K562 (cell line): ENCODE data around the gene UBE3B. TPM values are rescaled to one million over a fixed set of nuclear protein-coding genes. Genes with fewer than 3 reads are reported as not detected.

Experiments
- ATAC-seq: fragments of 200-7000 bp; cut with Tn5 transposase; 3 replicates; pipeline ENCODE4 v1.9.1; 2020; ENCODE audit warnings: moderate library complexity
- BruUV-seq: library from RNA; stranded (reverse); fragments of 400-500 nt; replicated peaks from 2 replicates; lab custom pipeline; 2021; lab: Mats Ljungman, UMichigan
- CTCF ChIA-PET: fragments of 300-600 bp; formaldehyde crosslinking; extraction: SDS; loops from one replicate; lab custom pipeline; 2021; ENCODE audit warnings: low intra/inter-chr PET ratio; lab: Yijun Ruan, JAX
- POLR2A ChIA-PET: fragments of 300-600, 350-650 bp; sonication (Branson Sonifier 250); formaldehyde crosslinking; extraction: SDS; loops from one replicate; lab custom pipeline; 2021; ENCODE audit warnings: antibody characterized with exemption, inconsistent platforms; lab: Yijun Ruan, JAX
- DNase-seq, 4 experiments: peaks; one replicate each; pipeline versions ENCODE4 v3.0.0 to v3.0.0-alpha.2; 2011 to 2018; ENCODE audit warnings: low spot score in 3 of 4, mixed read lengths in 3 of 4; ENCODE audit errors: extremely low read depth in 1 of 4
- FAIRE-seq: peaks from 2 replicates; lab custom pipeline; 2011; peaks lifted over from hg19 to GRCh38; lab: Jason Lieb, UNC
- H2AFZ ChIP-seq: 2 replicates; pipeline ENCODE4 v1.6.0; 2011; ENCODE audit warnings: low read depth, low read length, control low read depth, inconsistent platforms
- H3K27ac ChIP-seq: fragments of 200-600 bp; 3 replicates; pipeline ENCODE4 v1.8.0; 2011; ENCODE audit warnings: low read depth, mild to moderate bottlenecking, control low read depth, inconsistent platforms, low read length, moderate library complexity, mixed read lengths; ENCODE audit errors: extremely low read depth
- H3K27me3 ChIP-seq, 2 experiments: fragments of 300-600 bp in 1 of 2; 2 replicates in 1 of 2; 3 replicates in 1 of 2; pipeline versions ENCODE4 v1.6.0 to v1.8.0; 2011; ENCODE audit warnings: inconsistent platforms in 2 of 2, low read length in 2 of 2, mild to moderate bottlenecking in 1 of 2, mixed read lengths in 1 of 2, moderate library complexity in 1 of 2; ENCODE audit not compliant: control insufficient read depth in 2 of 2, insufficient read depth in 2 of 2
- H3K36me3 ChIP-seq: fragments of 300-600 bp; 3 replicates; pipeline ENCODE4 v1.8.0; 2011; ENCODE audit warnings: mild to moderate bottlenecking, low read length, inconsistent platforms; ENCODE audit not compliant: control insufficient read depth, insufficient read depth
- H3K4me1 ChIP-seq, 2 experiments: fragments of 200-600 bp in 1 of 2; replicated peaks in 1 of 2; 2 replicates in 1 of 2; 3 replicates in 1 of 2; pipeline versions ENCODE4 v1.5.1 to v1.8.0; 2011; ENCODE audit warnings: inconsistent platforms in 2 of 2, low read length in 2 of 2, mild to moderate bottlenecking in 1 of 2, mixed read lengths in 1 of 2, moderate library complexity in 1 of 2; ENCODE audit not compliant: control insufficient read depth in 2 of 2, insufficient read depth in 2 of 2
- H3K4me2 ChIP-seq: 2 replicates; pipeline ENCODE4 v1.6.1; 2011; ENCODE audit warnings: low read length, control low read depth, inconsistent platforms, mixed read lengths; ENCODE audit not compliant: insufficient read depth
- H3K4me3 ChIP-seq: fragments of 200-600 bp; sonication (generic), shearing (Covaris generic); 2 replicates; pipeline ENCODE4 v1.5.1; 2016; ENCODE audit warnings: control low read depth, inconsistent platforms
- H3K79me2 ChIP-seq: fragments of 200-600 bp; 3 replicates; pipeline ENCODE4 v1.8.0; 2011; ENCODE audit warnings: low read length, inconsistent platforms; ENCODE audit not compliant: control insufficient read depth, insufficient read depth
- H3K9ac ChIP-seq, 2 experiments: 2 replicates each; pipeline versions ENCODE4 v1.6.0 to v1.6.1; 2011; ENCODE audit warnings: low read depth in 2 of 2, low read length in 2 of 2, control low read depth in 1 of 2, inconsistent platforms in 1 of 2, mild to moderate bottlenecking in 1 of 2, mixed read lengths in 1 of 2; ENCODE audit not compliant: insufficient read depth in 1 of 2
- H3K9me1 ChIP-seq: one replicate; pipeline ENCODE4 v1.6.0; 2011; ENCODE audit warnings: inconsistent platforms, mild to moderate bottlenecking, low read length, moderate library complexity; ENCODE audit not compliant: control insufficient read depth, insufficient read depth
- H3K9me3 ChIP-seq: replicated peaks from 2 replicates; pipeline ENCODE4 v1.5.1; 2011; ENCODE audit warnings: low read depth, low read length, inconsistent platforms; ENCODE audit not compliant: control insufficient read depth, insufficient read depth
- H4K20me1 ChIP-seq: replicated peaks from 2 replicates; pipeline ENCODE4 v1.6.1; 2011; ENCODE audit warnings: low read length, inconsistent platforms, mixed read lengths; ENCODE audit not compliant: control insufficient read depth, insufficient read depth
- CHD1 ChIP-seq: fragments of 200-600 bp; sonication (generic); IDR thresholded peaks from one replicate; pipeline ENCODE4 v1.6.1; 2012; ENCODE audit warnings: mild to moderate bottlenecking, moderate library complexity, low read length, inconsistent platforms
- E2F3 ChIP-seq: fragments of 250-450 bp; sonication (Bioruptor Pico); IDR thresholded peaks from 2 replicates; pipeline ENCODE4 v1.4.0; 2020; ENCODE audit warnings: mild to moderate bottlenecking
- HNRNPL ChIP-seq: fragments of 200-400 bp; formaldehyde crosslinking; IDR thresholded peaks from 2 replicates; pipeline ENCODE4 v1.6.1; 2017; ENCODE audit warnings: low read depth, mild to moderate bottlenecking, low read length
- NR2C2 ChIP-seq, 2 experiments: fragments of 200-800 bp in 1 of 2; sonication (Bioruptor generic) in 1 of 2; sonication (generic) in 1 of 2; formaldehyde crosslinking in 1 of 2; IDR thresholded peaks; 2 replicates each; pipeline versions ENCODE4 v1.6.1 to v1.8.0; 2016 to 2022; ENCODE audit warnings: mild to moderate bottlenecking in 1 of 2, missing compliant biosample characterization in 1 of 2, missing genetic modification characterization in 1 of 2, missing genetic modification reagents in 1 of 2
- POLR2B ChIP-seq: fragments of 450-650 bp; IDR thresholded peaks from 2 replicates; pipeline ENCODE4 v1.6.1; 2018; ENCODE audit warnings: low read depth; ENCODE audit not compliant: partially characterized antibody
- RBBP5 ChIP-seq: fragments of 200-600 bp; sonication (generic); IDR thresholded peaks from 2 replicates; pipeline ENCODE4 v1.6.1; 2012; ENCODE audit warnings: borderline replicate concordance, mild to moderate bottlenecking, low read length, control low read depth, inconsistent platforms; ENCODE audit not compliant: insufficient read depth, poor library complexity, severe bottlenecking
- SAP30 ChIP-seq: fragments of 200-600 bp; sonication (generic); IDR thresholded peaks from 2 replicates; pipeline ENCODE4 v1.6.1; 2012; ENCODE audit warnings: borderline replicate concordance, low read depth, mild to moderate bottlenecking, moderate library complexity, low read length, control low read depth, inconsistent platforms; ENCODE audit not compliant: insufficient read depth, poor library complexity, severe bottlenecking
- SMARCE1 ChIP-seq: fragments of 450-650 bp; IDR thresholded peaks from 2 replicates; pipeline ENCODE4 v1.7.1; 2016; ENCODE audit warnings: mild to moderate bottlenecking
- VEZF1 ChIP-seq: fragments of 200-800 bp; sonication (Bioruptor generic); IDR thresholded peaks from 2 replicates; pipeline ENCODE4 v1.6.1; 2017; ENCODE audit warnings: missing genetic modification characterization, missing compliant biosample characterization
- WGBS: fragments of 100-300 bp; shearing (Covaris generic); methylation state at CpG from one replicate; pipeline ENCODE4 v1.1.6; 2016; ENCODE audit warnings: low coverage, mixed read lengths; ENCODE audit not compliant: insufficient coverage; ENCODE audit errors: missing lambda C conversion rate; 5-methylcytosine and 5-hydroxymethylcytosine counted together
- in situ Hi-C: fragments of 300-500 bp; cut with MboI; formaldehyde crosslinking; loops from 4 replicates; pipeline ENCODE4 v1.15.0; 2018; ENCODE audit warnings: inconsistent platforms, mixed read lengths
- intact Hi-C: fragments of 100-400 bp; cut with micrococcal nuclease; formaldehyde crosslinking; loops from 2 replicates; pipeline ENCODE4 v1.14.2; 2022
- polyA plus RNA-seq, 8 experiments: library from polyadenylated mRNA; depleted of rRNA in 4 of 8; stranded (reverse) in 5 of 8; unstranded in 3 of 8; fragments of >200 nt; fragmentation: Nextera tagmentation in 2 of 8; fragmentation: Illumina TruSeq in 1 of 8; extraction: Ambion mirVana in 2 of 8; extraction: Trizol in 1 of 8; gene quantifications; 2 replicates each; pipeline versions ENCODE4 v1.2.1 to v1.2.3, GENCODE V29; 2011 to 2014; ENCODE audit warnings: inconsistent platforms in 1 of 8, missing spikeins in 1 of 8
- total RNA-seq, 7 experiments: library from RNA; depleted of rRNA in 6 of 7; stranded (reverse); fragments of >200 nt in 6 of 7; fragmentation: Illumina TruSeq in 2 of 7; extraction: Trizol in 2 of 7; gene quantifications; 2 replicates each; pipeline versions ENCODE4 v1.2.1 to v1.2.3, GENCODE V29; 2011 to 2021; ENCODE audit warnings: low replicate concordance in 1 of 7
- TF ChIP-seq, protein P1 (sequence below): sonication (generic); formaldehyde crosslinking; IDR thresholded peaks from 2 replicates; pipeline ENCODE4 v1.8.1; 2023; ENCODE audit warnings: mild to moderate bottlenecking, missing genetic modification reagents

UBE3B gene
- total and polyA plus RNA-seq, 9 of the 15 experiments (the other 6 are each of a cell fraction or from before 2014, with no cell fraction given) = 7.6 to 23.6 (median 15.5) TPM

GRCh38 chr12:109573029-109573913, 95.8 kb downstream of the UBE3B start, which contains the start of the genes MMAB and MVK (continued):
- TF ChIP-seq, protein P1, sequence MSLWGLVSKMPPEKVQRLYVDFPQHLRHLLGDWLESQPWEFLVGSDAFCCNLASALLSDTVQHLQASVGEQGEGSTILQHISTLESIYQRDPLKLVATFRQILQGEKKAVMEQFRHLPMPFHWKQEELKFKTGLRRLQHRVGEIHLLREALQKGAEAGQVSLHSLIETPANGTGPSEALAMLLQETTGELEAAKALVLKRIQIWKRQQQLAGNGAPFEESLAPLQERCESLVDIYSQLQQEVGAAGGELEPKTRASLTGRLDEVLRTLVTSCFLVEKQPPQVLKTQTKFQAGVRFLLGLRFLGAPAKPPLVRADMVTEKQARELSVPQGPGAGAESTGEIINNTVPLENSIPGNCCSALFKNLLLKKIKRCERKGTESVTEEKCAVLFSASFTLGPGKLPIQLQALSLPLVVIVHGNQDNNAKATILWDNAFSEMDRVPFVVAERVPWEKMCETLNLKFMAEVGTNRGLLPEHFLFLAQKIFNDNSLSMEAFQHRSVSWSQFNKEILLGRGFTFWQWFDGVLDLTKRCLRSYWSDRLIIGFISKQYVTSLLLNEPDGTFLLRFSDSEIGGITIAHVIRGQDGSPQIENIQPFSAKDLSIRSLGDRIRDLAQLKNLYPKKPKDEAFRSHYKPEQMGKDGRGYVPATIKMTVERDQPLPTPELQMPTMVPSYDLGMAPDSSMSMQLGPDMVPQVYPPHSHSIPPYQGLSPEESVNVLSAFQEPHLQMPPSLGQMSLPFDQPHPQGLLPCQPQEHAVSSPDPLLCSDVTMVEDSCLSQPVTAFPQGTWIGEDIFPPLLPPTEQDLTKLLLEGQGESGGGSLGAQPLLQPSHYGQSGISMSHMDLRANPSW (CRISPR knock-in tag) = no peak
- TF ChIP-seq E2F3 (CRISPR knock-in tag) = peak; percentile 81; the same call in 1 of the 2 replicates
- no peak for TF ChIP-seq SMARCE1
- TF ChIP-seq RBBP5 = peak; percentile 67
- TF ChIP-seq POLR2B = peak; percentile 81

- no TSS peak for BruUV-seq
- WGBS = 0% methylated on average over 13 of the region's 13 CpGs
- Histone ChIP-seq H3K36me3 (peaks cover 70% of the 10 kb centered on the region; the same call in 2 of the 3 replicates), H3K4me3 (peak overlapping the region; percentile 70), H3K9me1 (peaks cover 4% of the 10 kb centered on the region), H4K20me1 (no peaks in the 10 kb centered on the region), H3K9me3 (no peaks in the 10 kb centered on the region), H2AFZ (peak overlapping the region; percentile 65), H3K9ac (peak overlapping the region; percentile 79 to 92), H3K4me2 (peak overlapping the region; percentile 97), H3K79me2 (peaks cover 24% of the 10 kb centered on the region), H3K27me3 (no peaks in the 10 kb centered on the region), H3K4me1 (peaks cover 13 to 14% of the 10 kb centered on the region in 2 experiments; a peak in 4 of 5 replicates), H3K27ac (peak overlapping the region; percentile 51; the same call in 2 of the 3 replicates)
- in situ Hi-C loops (no loop called here), intact Hi-C loops (no loop called here)
- CTCF ChIA-PET = no interaction called here
- DNase-seq (no peak), ATAC-seq (no peak), FAIRE-seq (no peak)
- POLR2A ChIA-PET = interaction anchor here (0.6 to 2.5 kb wide), 8 partner anchors 11 to 385 kb away, joined by 3 to 11 read pairs (median 4); no protein-coding TSS in a partner anchor
- TF ChIP-seq NR2C2 (CRISPR knock-in tag; IDR thresholded peaks at IDR 0.05) = no peak
- TF ChIP-seq NR2C2 (tag; IDR thresholded peaks at IDR 0.05) = no peak
- TF ChIP-seq CHD1 = peak; percentile 42
- TF ChIP-seq HNRNPL = no peak
- TF ChIP-seq VEZF1 (CRISPR knock-in tag) = 0 out of 2 replicates have a peak, but pooled peaks have one; percentile 2
- peak; percentile 66 for TF ChIP-seq SAP30
Observed at GRCh38 chr12:109573914-109574244, 96.4 kb downstream of the UBE3B start.
